ENCODE data around the gene MKI67.

Gene MKI67

DNA sequence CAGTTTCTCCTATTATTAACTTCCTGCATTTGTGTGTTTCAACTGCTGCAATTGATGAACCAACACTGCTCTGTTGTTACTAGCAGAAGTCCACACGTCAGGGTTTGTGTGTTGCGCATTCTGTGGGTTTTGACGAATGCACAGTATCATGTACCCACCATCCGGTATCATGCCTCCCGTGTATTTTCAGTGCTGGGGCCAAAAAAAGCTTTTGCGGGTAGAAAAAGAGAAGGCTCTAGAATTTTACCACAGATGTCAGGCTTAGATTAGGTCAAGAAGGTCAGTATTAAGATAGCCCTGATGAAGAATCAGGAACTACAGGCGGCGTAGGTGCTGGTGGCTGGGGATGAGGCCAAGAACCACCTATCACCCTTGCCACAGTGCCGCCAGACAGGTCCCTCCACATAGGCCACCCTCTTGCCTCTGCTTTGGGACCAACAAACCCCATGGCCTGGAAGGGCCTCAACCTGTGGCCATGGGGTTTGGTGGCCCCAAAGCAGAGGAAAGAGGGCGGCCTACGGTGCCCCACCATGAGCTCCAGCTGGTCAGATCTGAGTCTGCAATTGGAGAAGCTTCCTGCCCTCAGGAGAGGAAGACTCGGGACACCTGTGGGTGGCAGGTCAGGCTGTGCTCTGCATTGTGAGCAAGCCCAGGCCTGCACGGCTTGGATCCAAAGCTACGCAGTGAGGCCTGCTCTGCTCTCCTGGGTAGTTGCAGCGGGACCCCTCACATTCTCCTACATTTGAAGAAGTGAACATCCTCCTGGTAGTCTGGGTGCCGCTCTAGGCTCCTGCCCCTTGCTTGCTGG, 71.9 kb downstream of the MKI67 start:
- TF ChIP-seq, protein P1, sequence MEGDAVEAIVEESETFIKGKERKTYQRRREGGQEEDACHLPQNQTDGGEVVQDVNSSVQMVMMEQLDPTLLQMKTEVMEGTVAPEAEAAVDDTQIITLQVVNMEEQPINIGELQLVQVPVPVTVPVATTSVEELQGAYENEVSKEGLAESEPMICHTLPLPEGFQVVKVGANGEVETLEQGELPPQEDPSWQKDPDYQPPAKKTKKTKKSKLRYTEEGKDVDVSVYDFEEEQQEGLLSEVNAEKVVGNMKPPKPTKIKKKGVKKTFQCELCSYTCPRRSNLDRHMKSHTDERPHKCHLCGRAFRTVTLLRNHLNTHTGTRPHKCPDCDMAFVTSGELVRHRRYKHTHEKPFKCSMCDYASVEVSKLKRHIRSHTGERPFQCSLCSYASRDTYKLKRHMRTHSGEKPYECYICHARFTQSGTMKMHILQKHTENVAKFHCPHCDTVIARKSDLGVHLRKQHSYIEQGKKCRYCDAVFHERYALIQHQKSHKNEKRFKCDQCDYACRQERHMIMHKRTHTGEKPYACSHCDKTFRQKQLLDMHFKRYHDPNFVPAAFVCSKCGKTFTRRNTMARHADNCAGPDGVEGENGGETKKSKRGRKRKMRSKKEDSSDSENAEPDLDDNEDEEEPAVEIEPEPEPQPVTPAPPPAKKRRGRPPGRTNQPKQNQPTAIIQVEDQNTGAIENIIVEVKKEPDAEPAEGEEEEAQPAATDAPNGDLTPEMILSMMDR (IDR thresholded peaks at IDR 0.05) = no peak

DNA sequence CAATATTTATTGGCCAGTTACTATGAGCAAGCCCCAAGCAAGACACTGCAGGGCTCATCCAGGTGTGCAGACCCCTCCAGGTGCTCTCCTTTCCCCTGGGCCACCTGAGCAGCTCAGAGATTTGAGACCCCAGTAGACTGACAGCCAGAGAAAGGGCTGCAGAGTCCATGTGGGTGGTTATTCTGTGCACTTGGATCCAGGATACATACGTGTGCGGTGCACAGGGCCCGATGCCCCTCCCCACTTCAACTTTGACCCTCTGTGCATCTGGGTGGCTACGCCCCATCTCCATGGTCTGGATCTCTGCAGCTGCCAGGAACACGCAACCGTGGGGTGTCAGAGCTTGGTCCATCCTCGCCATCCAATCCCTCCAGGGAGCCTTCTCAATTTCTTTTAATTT, 72.9 kb downstream of the MKI67 start:
- TF ChIP-seq, protein P1 (IDR thresholded peaks at IDR 0.05) = no peak

- TF ChIP-seq, protein P1 (IDR thresholded peaks at IDR 0.05) = no peak
Observed at GRCh38 chr10:128052696-128053095, 73.5 kb downstream of the MKI67 start.

DNA sequence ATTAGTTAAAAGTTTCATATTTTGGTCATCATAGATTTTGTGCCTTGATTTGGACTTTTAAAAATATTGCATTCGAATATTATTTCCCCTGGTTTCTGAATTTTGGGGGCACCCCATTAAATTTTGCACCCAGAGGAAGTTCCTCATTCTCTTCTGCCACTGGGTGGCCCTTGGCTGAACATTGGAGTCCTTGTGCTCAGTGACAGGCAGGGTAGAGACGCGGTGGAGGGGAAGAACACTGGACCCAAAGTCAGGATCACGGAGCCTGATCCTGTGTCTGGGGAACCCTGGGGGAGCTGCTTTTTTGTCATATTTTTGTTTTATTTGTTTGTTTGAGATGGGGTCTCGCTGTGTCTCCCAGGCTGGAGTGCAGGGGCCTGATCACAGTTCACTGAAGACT, 74.7 kb downstream of the MKI67 start:
- TF ChIP-seq, protein P1 (IDR thresholded peaks at IDR 0.05) = no peak

GRCh38 chr10:128050936-128051335, 75.3 kb downstream of the MKI67 start:
- TF ChIP-seq, protein P1 (IDR thresholded peaks at IDR 0.05) = no peak

DNA sequence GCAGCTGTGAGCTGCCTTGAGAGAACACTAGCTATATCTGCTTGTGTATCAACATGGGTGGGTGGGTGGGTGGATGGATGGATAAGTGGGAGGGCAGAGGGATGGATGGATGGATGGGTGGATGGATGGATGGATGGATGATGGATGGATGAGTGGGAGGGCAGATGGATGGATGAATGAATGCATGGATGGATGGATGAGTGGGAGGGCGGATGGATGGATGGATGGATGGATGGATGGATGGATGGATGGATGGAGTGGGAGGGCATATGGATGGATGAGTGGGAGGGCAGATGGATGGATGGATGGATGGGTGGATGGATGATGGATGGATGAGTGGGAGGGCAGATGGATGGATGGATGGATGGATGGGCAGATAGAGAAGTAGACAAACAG, 76.1 kb downstream of the MKI67 start:
- TF ChIP-seq, protein P1 (IDR thresholded peaks at IDR 0.05) = no peak

DNA sequence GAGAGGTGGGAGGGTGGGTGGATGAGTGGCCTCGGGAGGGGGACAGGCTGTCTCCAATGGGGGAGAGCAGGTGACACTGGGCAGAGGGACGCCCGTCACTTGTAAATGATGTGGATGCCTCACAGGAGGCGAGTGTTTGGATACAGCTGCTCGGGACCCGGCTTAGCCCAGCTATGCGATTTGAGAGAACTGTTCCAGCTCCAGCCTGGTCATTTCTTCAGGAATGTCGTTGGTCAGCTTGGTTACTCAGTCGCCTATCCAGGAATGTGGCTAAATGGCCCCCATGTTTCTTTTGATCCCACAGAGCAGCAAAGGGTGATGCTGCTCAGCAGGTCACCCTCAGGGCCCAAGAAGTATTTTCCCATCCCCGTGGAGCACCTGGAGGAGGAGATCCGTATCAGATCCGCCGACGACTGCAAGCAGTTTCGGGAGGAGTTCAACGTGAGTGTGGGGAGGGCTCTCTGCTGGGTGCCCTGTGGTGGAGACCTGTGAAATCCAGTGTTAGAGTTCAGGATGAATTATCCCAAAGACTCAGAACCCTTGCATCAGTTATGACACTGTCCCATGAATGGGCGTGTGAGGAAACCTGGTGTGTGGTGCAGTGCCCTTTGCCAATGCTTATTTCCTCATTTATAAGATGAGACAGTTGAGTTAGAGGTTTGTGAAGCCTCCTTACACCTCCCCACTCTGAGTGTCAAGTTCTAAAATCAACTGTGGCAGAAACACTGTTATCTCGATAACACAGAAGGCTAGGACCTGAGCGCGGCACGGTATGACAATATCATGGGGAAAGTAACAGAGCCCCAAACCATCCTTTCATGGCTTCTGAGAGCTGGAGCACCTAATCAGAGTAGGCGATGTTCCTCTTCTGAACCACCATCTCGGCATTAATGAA, 76.8 kb downstream of the MKI67 start:
- TF ChIP-seq, protein P1 (IDR thresholded peaks at IDR 0.05) = no peak
